HUES48 (cell line): ENCODE measurements around the gene ARHGAP44.

Experiments
- H3K27ac ChIP-seq: one replicate; pipeline ENCODE4 v1.7.0; 2013; ENCODE audit warnings: low read depth, low read length, inconsistent platforms
- H3K27me3 ChIP-seq: 2 replicates; pipeline ENCODE4 v1.6.1; 2013; ENCODE audit warnings: mild to moderate bottlenecking, low read length; ENCODE audit not compliant: control insufficient read depth, insufficient read depth
- H3K36me3 ChIP-seq: 2 replicates; pipeline ENCODE4 v1.6.1; 2013; ENCODE audit warnings: low read length; ENCODE audit not compliant: control insufficient read depth, insufficient read depth
- H3K4me1 ChIP-seq: 2 replicates; pipeline ENCODE4 v1.6.1; 2013; ENCODE audit warnings: mild to moderate bottlenecking, low read length; ENCODE audit not compliant: control insufficient read depth, insufficient read depth
- H3K4me3 ChIP-seq: 2 replicates; pipeline ENCODE4 v1.5.1; 2013; ENCODE audit warnings: mild to moderate bottlenecking, low read depth, low read length
- H3K9ac ChIP-seq: 2 replicates; pipeline ENCODE4 v1.6.1; 2013; ENCODE audit warnings: mild to moderate bottlenecking, low read depth, low read length, moderate library complexity
- H3K9me3 ChIP-seq: 2 replicates; pipeline ENCODE4 v1.6.1; 2013; ENCODE audit warnings: low read length; ENCODE audit not compliant: control insufficient read depth, insufficient read depth

Gene ARHGAP44

GRCh38 chr17:12927001-12927400, 137.7 kb downstream of the ARHGAP44 start:
- Histone ChIP-seq H3K36me3 (peaks cover 14% of the 10 kb centered on the region), H3K4me1 (no peaks in the 10 kb centered on the region), H3K4me3 (no peak overlapping the region), H3K9ac (no peak overlapping the region), H3K27me3 (no peaks in the 10 kb centered on the region), H3K27ac (no peak overlapping the region), H3K9me3 (no peaks in the 10 kb centered on the region)

DNA sequence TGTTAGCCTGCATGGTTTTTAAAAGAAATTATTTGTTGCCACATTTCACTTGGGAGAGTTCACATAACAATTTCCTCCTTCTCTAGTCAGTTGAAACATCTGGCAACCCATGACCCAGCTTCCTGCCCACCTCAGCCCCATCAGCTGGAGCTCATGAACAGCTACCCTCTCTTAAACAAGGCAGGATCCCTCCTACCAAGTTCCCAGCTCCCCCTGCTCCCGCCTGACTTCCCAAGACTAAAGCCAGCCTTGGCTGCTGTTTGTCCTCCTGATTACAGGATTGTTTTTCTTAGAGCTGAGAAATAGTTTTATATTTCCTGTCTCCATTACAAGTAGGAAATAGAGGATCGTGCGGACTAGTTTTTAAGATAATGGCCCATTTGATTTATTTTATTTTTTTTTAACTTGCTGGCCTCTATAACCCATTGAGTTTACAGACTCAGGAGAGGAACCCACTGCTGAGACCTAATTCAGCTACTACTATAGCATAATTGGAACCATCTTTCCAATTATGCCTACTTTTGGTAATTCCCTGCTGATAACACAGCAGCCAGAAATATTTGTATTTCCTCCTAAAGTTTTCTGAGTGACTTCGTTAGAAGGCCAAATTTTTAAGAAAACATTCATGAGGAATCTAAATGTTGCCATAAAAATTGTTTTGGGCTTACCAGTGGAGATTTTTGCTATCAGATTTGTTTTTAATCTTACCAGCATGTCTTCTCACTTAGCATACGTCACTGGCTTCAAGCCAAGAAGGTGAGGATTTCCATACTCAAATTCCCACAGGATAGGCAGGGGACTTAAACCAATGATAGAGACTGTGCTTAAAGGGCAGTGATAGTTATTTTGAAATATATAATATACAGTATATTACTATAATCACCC, 138.5 kb downstream of the ARHGAP44 start:
- Histone ChIP-seq H3K27me3 (no peaks in the 10 kb centered on the region), H3K9me3 (no peaks in the 10 kb centered on the region), H3K36me3 (peaks cover 14% of the 10 kb centered on the region), H3K4me1 (no peaks in the 10 kb centered on the region), H3K27ac (no peak overlapping the region), H3K9ac (no peak overlapping the region), H3K4me3 (no peak overlapping the region)

- H3K36me3 ChIP-seq = peaks cover 13% of the 10 kb centered on the region
- H3K27me3 ChIP-seq = no peaks in the 10 kb centered on the region
- no peak overlapping the region for H3K9ac ChIP-seq
Measured at GRCh38 chr17:12928736-12929135, 139.4 kb downstream of the ARHGAP44 start.

DNA sequence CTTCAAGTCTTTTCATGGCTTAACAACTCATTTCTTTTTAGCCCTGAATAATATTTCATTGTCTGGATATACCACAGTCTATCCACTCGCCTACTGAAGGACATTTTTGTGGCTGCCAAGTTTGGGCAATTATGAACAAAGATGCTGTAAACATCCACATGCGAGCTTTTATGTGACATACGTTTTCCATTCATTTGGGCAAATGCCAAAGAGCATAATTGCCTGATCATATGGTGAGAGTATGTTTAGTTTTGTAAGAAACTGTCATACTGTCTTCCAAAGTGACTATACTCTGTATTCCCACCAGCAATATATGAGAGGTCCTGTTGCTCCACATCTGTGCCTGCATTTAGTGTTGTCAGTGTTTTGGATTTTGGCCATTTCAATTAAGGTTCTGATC, 147.2 kb downstream of the ARHGAP44 start:
- H3K4me1 ChIP-seq = no peaks in the 10 kb centered on the region
- no peaks in the 10 kb centered on the region for H3K27me3 ChIP-seq
- H3K36me3 ChIP-seq = 0 out of 2 replicates have a peak, but pooled peaks cover 3% of the 10 kb centered on the region
- no peak overlapping the region for H3K4me3 ChIP-seq
- H3K9me3 ChIP-seq = no peaks in the 10 kb centered on the region; the same call in 1 of the 2 replicates
- no peak overlapping the region for H3K27ac ChIP-seq
- H3K9ac ChIP-seq = no peak overlapping the region

More at GRCh38 chr17:12928736-12929135, 139.4 kb downstream of the ARHGAP44 start:
- no peaks in the 10 kb centered on the region for H3K4me1 ChIP-seq
- H3K4me3 ChIP-seq = no peak overlapping the region
- H3K9me3 ChIP-seq = no peaks in the 10 kb centered on the region
- no peak overlapping the region for H3K27ac ChIP-seq

GRCh38 chr17:12940699-12941098, 151.4 kb downstream of the ARHGAP44 start:
- H3K9me3 ChIP-seq = no peaks in the 10 kb centered on the region; the same call in 1 of the 2 replicates
- H3K4me3 ChIP-seq = no peak overlapping the region
- H3K9ac ChIP-seq = no peak overlapping the region
- H3K4me1 ChIP-seq = no peaks in the 10 kb centered on the region
- H3K27ac ChIP-seq = no peak overlapping the region
- no peaks in the 10 kb centered on the region for H3K27me3 ChIP-seq
- peaks cover 13% of the 10 kb centered on the region; the same call in 1 of the 2 replicates for H3K36me3 ChIP-seq

GRCh38 chr17:12947047-12947446, 157.7 kb downstream of the ARHGAP44 start:
- H3K4me1 ChIP-seq = no peaks in the 10 kb centered on the region
- H3K27me3 ChIP-seq = no peaks in the 10 kb centered on the region
- no peak overlapping the region for H3K9ac ChIP-seq
- H3K36me3 ChIP-seq = peaks cover 36% of the 10 kb centered on the region; the same call in 1 of the 2 replicates
- H3K4me3 ChIP-seq = no peak overlapping the region
- no peak overlapping the region for H3K27ac ChIP-seq
- H3K9me3 ChIP-seq = no peaks in the 10 kb centered on the region

DNA sequence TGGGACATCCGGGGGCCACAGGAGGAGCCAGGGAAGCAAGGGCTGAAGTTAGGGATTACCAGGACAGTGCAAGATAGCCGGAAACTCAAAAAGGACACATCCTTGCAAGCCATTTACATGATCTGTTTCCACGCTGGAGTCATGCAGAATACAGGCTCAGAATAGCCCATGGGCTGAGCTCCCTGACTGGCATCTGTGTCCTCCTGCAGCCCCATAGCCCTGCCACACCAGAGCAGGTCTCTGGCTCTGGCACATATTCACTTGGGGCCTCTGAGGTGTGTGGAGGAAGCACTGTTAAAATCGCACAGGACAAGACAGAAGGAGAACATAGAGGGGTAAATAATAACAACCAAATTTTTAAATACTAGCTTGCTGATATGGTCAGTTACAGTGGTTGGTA, 162.7 kb downstream of the ARHGAP44 start:
- Histone ChIP-seq H3K9ac (no peak overlapping the region), H3K27ac (no peak overlapping the region), H3K9me3 (no peaks in the 10 kb centered on the region), H3K27me3 (no peaks in the 10 kb centered on the region), H3K36me3 (peaks cover 64% of the 10 kb centered on the region), H3K4me1 (no peaks in the 10 kb centered on the region), H3K4me3 (no peak overlapping the region)

GRCh38 chr17:12953156-12953555, 163.9 kb downstream of the ARHGAP44 start:
- Histone ChIP-seq H3K27ac (no peak overlapping the region), H3K36me3 (peaks cover 64% of the 10 kb centered on the region), H3K27me3 (no peaks in the 10 kb centered on the region), H3K9ac (no peak overlapping the region), H3K9me3 (no peaks in the 10 kb centered on the region), H3K4me3 (no peak overlapping the region), H3K4me1 (no peaks in the 10 kb centered on the region)

DNA sequence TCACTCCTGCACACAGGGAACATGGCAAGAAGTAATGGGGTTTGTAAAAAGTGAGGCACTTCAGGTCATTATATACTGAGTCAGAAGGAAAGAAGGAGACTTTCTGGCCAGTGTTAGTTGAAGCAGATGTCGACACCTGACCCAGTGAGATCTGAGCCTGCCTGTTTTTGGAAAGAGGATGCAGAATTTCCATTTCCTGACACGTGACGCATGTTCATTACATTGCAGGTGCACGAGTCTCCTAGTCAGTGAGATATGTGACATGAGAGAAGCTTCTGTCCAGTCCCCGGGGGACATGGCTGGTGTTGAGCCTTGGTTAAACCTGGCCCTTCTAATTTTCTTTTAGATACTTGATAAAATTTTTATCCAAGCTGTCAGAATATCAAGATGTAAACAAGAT, 166.2 kb downstream of the ARHGAP44 start:
- Histone ChIP-seq H3K27me3 (no peaks in the 10 kb centered on the region), H3K4me1 (no peaks in the 10 kb centered on the region), H3K36me3 (peaks cover 60% of the 10 kb centered on the region), H3K9ac (no peak overlapping the region), H3K4me3 (no peak overlapping the region), H3K9me3 (no peaks in the 10 kb centered on the region), H3K27ac (no peak overlapping the region)

- H3K27ac ChIP-seq = no peak overlapping the region
- no peaks in the 10 kb centered on the region for H3K9me3 ChIP-seq
- peaks cover 46% of the 10 kb centered on the region for H3K36me3 ChIP-seq
- H3K4me1 ChIP-seq = no peaks in the 10 kb centered on the region
- no peak overlapping the region for H3K4me3 ChIP-seq
- H3K9ac ChIP-seq = no peak overlapping the region
- no peaks in the 10 kb centered on the region for H3K27me3 ChIP-seq
Measured at GRCh38 chr17:12958786-12959185, 169.5 kb downstream of the ARHGAP44 start.

- Histone ChIP-seq H3K27ac (no peak overlapping the region), H3K27me3 (no peaks in the 10 kb centered on the region), H3K4me1 (no peaks in the 10 kb centered on the region), H3K36me3 (peaks cover 42% of the 10 kb centered on the region), H3K4me3 (no peak overlapping the region), H3K9ac (no peak overlapping the region), H3K9me3 (no peaks in the 10 kb centered on the region)
Measured at GRCh38 chr17:12959441-12959840, 170.1 kb downstream of the ARHGAP44 start.
